WERI-Rb-1 (cell line): ENCODE measurements around the gene TTC31.

Experiments
- DNase-seq: peaks from one replicate; pipeline ENCODE4 v3.0.0-alpha.2; 2020
- H3K27ac ChIP-seq: fragments of 250-450 bp; sonication (Bioruptor Pico); 2 replicates; pipeline ENCODE4 v1.5.1; 2020; ENCODE audit warnings: mild to moderate bottlenecking, moderate library complexity
- H3K27me3 ChIP-seq: fragments of 250-450 bp; sonication (Bioruptor Pico); 2 replicates; pipeline ENCODE4 v1.5.1; 2021; ENCODE audit warnings: mild to moderate bottlenecking, low read depth, moderate library complexity; ENCODE audit not compliant: insufficient read depth, severe bottlenecking
- H3K36me3 ChIP-seq: fragments of 250-450 bp; sonication (Bioruptor Pico); 2 replicates; pipeline ENCODE4 v1.5.1; 2020; ENCODE audit warnings: mild to moderate bottlenecking, moderate library complexity
- H3K4me3 ChIP-seq: 2 replicates; pipeline ENCODE4 v1.5.1; 2011; ENCODE audit warnings: low read depth, mild to moderate bottlenecking, control low read depth, low read length
- H3K9me3 ChIP-seq: fragments of 250-450 bp; sonication (Bioruptor Pico); 2 replicates; pipeline ENCODE4 v1.5.1; 2021; ENCODE audit warnings: mild to moderate bottlenecking, moderate library complexity; ENCODE audit not compliant: severe bottlenecking
- TF ChIP-seq, protein P1 (sequence below): IDR thresholded peaks from 2 replicates; pipeline ENCODE4 v1.5.1; 2011; ENCODE audit warnings: low read depth, mild to moderate bottlenecking, control low read depth, inconsistent platforms, low read length

Gene TTC31

GRCh38 chr2:74513605-74514367 is 30.9 kb downstream of the TTC31 start:
- H3K4me3 ChIP-seq: peak overlapping the region; percentile 49

GRCh38 chr2:74514368-74515270 is 31.7 kb downstream of the TTC31 start, which contains the start of gene TLX2:
TSS of gene TLX2 (plus strand) at chr2:74514450. CDS start at chr2:74514807, 357 bp downstream.
- H3K9me3 ChIP-seq: no peaks in the 10 kb centered on the region
- peak within 1 kb of the TSS; percentile 100 for H3K27ac ChIP-seq
- H3K27me3 ChIP-seq: no peaks in the 10 kb centered on the region
- DNase-seq: no peak
- peak within 1 kb of the TSS; percentile 49 for H3K4me3 ChIP-seq
- TF ChIP-seq, protein P1, sequence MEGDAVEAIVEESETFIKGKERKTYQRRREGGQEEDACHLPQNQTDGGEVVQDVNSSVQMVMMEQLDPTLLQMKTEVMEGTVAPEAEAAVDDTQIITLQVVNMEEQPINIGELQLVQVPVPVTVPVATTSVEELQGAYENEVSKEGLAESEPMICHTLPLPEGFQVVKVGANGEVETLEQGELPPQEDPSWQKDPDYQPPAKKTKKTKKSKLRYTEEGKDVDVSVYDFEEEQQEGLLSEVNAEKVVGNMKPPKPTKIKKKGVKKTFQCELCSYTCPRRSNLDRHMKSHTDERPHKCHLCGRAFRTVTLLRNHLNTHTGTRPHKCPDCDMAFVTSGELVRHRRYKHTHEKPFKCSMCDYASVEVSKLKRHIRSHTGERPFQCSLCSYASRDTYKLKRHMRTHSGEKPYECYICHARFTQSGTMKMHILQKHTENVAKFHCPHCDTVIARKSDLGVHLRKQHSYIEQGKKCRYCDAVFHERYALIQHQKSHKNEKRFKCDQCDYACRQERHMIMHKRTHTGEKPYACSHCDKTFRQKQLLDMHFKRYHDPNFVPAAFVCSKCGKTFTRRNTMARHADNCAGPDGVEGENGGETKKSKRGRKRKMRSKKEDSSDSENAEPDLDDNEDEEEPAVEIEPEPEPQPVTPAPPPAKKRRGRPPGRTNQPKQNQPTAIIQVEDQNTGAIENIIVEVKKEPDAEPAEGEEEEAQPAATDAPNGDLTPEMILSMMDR: no peak
- H3K36me3 ChIP-seq: peaks cover 10% of the 10 kb centered on the region; the same call in 1 of the 2 replicates

More at GRCh38 chr2:74513605-74514367, 30.9 kb downstream of the TTC31 start:
- no peaks in the 10 kb centered on the region for H3K27me3 ChIP-seq
- H3K27ac ChIP-seq: peak overlapping the region; percentile 100
- TF ChIP-seq, protein P1: no peak
- H3K9me3 ChIP-seq: no peaks in the 10 kb centered on the region
- no peak for DNase-seq
- peaks cover 10% of the 10 kb centered on the region; the same call in 1 of the 2 replicates for H3K36me3 ChIP-seq

- no peaks in the 10 kb centered on the region for H3K9me3 ChIP-seq
- no peak overlapping the region for H3K4me3 ChIP-seq
- H3K27ac ChIP-seq: no peak overlapping the region
- TF ChIP-seq, protein P1: no peak
- H3K27me3 ChIP-seq: no peaks in the 10 kb centered on the region
- DNase-seq: no peak
- peaks cover 10% of the 10 kb centered on the region; the same call in 1 of the 2 replicates for H3K36me3 ChIP-seq
Measured at GRCh38 chr2:74515271-74515980, 32.5 kb downstream of the TTC31 start.

- DNase-seq: no peak
- no peaks in the 10 kb centered on the region for H3K27me3 ChIP-seq
- no peak overlapping the region for H3K4me3 ChIP-seq
Measured at GRCh38 chr2:74515981-74516633, 33.2 kb downstream of the TTC31 start.

DNA sequence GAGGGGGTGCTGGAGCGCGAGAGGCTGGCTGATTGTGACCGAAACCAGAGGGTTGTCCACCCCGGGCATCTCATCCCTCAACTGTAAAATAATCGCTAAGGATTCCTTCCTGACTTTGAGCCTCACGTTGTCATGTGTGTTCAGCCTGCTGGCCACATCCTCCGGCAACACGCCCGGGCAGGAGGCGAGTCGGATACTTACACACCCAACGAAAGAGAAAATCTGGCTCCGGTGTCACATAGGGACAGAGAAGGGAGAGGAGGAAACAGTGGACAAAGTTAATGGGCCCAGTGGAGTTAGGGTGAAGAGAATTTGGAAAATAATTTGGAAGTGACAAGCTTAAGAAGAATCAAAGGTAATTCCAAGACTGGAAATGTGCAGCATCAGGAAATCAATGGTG is 33.8 kb downstream of the TTC31 start:
- H3K9me3 ChIP-seq: no peaks in the 10 kb centered on the region
- peak overlapping the region; percentile 61 for H3K27ac ChIP-seq
- no peak overlapping the region for H3K4me3 ChIP-seq
- H3K27me3 ChIP-seq: no peaks in the 10 kb centered on the region
- DNase-seq: peak; percentile 63
- TF ChIP-seq, protein P1: no peak
- peaks cover 10% of the 10 kb centered on the region; the same call in 1 of the 2 replicates for H3K36me3 ChIP-seq

More at GRCh38 chr2:74515981-74516633, 33.2 kb downstream of the TTC31 start:
- TF ChIP-seq, protein P1: no peak
- H3K27ac ChIP-seq: peak overlapping the region; percentile 61
- no peaks in the 10 kb centered on the region for H3K9me3 ChIP-seq
- peaks cover 10% of the 10 kb centered on the region; the same call in 1 of the 2 replicates for H3K36me3 ChIP-seq
